LNCaP clone FGC (cell line): ENCODE results near the gene RCAN1.

Source experiments
- DNase-seq: peaks from one replicate; pipeline ENCODE4 v3.0.0-alpha.2; 2011; ENCODE audit warnings: low read depth
- H3K4me3 ChIP-seq: 2 replicates; pipeline ENCODE4 v1.5.1; 2011; ENCODE audit warnings: mild to moderate bottlenecking, low read depth, low read length, control low read depth
- TF ChIP-seq, protein P1 (sequence below): IDR thresholded peaks from 2 replicates; pipeline ENCODE4 v1.5.1; 2012; ENCODE audit warnings: mild to moderate bottlenecking; ENCODE audit not compliant: control insufficient read depth, insufficient read depth; ENCODE audit errors: extremely low read depth

The RCAN1 gene

DNA sequence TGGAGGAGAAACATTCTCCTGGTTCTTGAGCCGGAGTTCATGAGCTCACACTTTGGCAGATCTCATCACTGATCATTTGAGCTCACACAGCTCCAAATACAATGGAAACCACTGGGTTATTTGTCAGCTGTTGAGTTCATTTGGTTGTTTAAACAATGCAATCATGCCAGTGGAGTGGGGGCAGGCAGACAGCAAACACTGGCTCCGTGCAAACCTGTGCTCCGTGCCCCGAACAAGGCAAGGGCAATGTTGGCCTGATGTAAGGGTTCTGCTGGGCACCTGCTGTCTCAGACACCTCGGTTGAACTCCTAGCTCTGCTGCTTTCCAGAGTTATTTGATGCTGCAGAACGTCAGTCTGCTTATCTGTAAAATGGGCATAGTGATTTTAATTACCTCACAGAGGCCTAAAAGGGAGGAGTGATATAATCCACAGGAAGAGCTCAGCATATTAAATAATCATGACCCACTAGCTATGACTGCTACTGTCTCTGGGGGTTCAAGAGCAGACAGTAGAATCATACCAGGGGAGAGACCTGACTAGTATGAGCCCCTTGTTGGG lies 33.9 kb upstream of the RCAN1 start:
- TF ChIP-seq, protein P1, sequence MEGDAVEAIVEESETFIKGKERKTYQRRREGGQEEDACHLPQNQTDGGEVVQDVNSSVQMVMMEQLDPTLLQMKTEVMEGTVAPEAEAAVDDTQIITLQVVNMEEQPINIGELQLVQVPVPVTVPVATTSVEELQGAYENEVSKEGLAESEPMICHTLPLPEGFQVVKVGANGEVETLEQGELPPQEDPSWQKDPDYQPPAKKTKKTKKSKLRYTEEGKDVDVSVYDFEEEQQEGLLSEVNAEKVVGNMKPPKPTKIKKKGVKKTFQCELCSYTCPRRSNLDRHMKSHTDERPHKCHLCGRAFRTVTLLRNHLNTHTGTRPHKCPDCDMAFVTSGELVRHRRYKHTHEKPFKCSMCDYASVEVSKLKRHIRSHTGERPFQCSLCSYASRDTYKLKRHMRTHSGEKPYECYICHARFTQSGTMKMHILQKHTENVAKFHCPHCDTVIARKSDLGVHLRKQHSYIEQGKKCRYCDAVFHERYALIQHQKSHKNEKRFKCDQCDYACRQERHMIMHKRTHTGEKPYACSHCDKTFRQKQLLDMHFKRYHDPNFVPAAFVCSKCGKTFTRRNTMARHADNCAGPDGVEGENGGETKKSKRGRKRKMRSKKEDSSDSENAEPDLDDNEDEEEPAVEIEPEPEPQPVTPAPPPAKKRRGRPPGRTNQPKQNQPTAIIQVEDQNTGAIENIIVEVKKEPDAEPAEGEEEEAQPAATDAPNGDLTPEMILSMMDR: no peak
- H3K4me3 ChIP-seq: no peak overlapping the region
- no peak for DNase-seq

DNA sequence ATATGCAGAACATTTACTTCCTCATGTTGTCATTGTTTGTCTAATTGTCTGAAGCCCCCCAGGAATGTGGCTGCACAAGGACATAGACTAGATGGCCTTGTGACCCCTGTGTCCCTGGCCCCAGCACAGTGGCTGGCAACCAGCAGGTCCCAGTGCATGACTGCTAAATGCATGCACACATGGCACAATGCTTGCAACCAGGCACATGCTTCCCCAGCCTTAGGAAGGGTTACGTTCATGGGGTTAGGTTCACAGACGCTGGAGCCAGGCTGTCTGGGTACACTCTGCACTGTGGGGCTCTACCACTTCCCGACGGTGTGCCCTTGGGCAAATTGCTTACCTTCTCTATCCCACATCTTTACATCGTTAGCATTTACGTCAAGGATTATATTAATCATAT lies 32.6 kb upstream of the RCAN1 start:
- no peak for DNase-seq
- H3K4me3 ChIP-seq: no peak overlapping the region
- TF ChIP-seq, protein P1: no peak

DNA sequence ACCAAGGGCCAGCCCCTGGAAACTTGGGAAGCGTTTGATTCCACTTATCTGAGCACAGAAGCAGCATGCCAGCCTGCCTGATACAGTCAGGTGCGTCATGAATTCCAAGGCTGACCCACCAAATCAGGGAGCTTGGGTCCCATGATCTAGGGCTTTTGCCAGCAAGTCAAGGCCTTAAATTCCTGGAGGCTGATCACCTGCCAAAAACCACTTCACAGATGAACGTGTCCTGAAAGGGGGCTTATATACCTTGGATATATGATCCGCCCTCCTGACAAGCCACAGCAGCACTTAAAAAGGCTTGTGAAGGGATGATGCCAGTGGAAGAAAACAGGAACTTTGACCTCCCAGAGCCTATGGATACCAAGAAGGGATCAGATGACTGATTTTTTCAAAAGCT lies 29.9 kb upstream of the RCAN1 start:
- no peak for DNase-seq
- TF ChIP-seq, protein P1: no peak
- H3K4me3 ChIP-seq: no peak overlapping the region

DNA sequence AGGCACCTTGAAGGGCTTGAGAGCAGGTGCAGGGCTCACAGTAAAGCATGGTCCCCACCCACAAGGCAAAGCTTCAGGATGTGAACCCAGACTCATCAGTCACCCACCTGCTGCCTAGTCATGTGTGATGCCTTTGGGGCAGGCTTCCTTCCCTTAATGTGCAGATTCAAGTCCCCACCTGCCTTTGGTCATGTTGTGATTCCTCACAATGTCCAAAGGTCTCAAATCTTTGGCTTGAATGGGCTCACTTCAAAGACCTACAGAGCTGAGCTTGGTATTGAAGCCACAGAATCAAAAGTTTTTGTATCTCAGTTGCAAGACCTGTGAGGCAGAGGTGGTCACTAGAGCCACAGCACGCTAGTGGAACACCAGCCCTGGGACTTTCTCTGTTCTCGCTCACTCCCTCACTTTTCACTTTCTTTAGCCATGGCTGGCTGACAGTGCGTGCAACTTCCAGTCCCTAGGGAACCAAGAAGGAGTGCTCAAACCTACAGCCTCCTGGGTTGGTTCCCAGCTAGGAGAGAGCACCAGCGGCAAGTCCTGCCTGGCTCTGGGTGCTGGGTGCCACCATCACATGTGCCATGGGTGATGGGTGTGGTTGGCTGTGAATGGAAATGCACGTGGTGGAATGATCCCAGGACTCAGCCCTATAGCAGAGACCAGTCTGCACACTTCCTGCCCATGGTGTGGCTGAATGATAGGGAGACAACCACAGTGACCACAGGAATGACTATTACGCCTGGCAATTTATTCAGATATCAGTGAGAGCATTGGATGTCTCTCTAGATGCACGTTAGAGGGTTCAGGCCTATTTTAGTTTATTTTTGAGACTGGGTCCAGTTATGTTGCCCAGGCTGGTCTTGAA lies 27.5 kb upstream of the RCAN1 start:
- no peak overlapping the region for H3K4me3 ChIP-seq
- TF ChIP-seq, protein P1: no peak
- no peak for DNase-seq

DNA sequence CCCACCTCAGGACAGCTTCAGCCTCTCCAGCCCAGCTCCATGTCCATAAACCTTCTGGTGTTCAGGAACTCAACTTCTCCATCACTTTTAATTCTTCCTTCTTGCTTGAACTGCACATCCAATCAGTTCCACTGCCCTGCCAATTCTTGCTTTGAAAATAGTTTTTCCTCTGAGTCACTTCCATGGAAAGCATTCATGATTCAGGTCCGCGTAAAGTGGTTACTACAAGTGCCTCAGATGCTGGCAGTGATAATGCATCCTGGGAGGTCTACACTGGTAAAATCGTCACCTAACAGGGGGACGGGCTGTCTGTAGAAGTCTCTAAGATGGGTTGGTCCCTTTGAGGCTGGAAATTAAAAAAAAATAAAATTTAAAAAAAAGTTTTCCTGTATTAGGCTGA lies 25.9 kb upstream of the RCAN1 start:
- no peak overlapping the region for H3K4me3 ChIP-seq
- no peak for DNase-seq
- TF ChIP-seq, protein P1: no peak

DNA sequence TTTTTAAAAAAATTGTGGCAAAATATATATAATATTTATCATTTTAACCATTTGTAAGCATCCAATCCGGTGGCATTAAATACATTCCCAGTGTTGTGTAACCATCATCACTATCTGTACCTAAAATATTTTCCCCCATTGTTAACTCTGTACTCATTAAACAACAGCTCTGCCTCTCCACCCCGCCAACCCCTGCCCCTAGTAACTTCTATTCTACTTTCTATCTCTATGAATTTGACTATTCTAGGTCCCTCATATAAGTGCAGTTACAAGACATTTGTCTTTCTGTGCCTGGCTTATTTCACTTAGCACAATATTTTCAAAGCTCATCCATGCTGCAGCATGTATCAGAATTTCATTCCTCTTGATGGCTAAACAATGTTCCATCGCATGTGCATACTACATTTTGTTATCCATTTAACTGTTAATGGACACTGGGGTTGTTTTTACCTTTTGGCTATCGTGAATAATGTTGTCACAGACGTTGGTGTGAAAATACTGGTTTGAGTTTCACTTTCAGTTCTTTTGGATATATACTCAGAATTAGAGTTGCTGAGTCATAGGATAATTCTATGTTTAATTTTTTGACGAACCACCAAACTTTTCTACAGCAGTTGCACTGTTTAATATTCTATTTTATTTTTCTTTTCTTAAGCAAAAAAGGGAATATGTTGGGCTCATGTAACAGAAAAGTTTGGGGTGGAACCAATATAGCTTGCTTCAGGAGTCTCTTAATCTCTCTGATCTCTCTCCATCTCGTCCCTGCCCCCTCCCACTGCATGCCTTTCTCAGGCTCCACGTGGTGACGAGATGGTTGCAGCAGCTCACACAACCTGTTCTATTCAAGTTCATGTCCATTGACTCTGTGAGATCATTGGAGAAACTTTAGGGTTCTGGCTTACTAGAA lies 25.2 kb upstream of the RCAN1 start:
- DNase-seq: no peak
- TF ChIP-seq, protein P1: no peak
- H3K4me3 ChIP-seq: no peak overlapping the region
